MM.1S (cell line): ENCODE results near the gene LRMDA.

Experiments used
- EZH2 ChIP-seq: fragments of 300-600 bp; sonication (generic); optimal IDR thresholded peaks from 2 replicates; pipeline ENCODE3; 2017; ENCODE audit warnings: low read depth, mild to moderate bottlenecking, antibody characterized with exemption, low read length, mixed read lengths
- TF ChIP-seq, protein P1 (sequence below): fragments of 300-600 bp; sonication (generic); IDR thresholded peaks from 2 replicates; pipeline ENCODE4 v1.5.1; 2016; ENCODE audit warnings: antibody characterized with exemption, low read length, mixed read lengths

DNA sequence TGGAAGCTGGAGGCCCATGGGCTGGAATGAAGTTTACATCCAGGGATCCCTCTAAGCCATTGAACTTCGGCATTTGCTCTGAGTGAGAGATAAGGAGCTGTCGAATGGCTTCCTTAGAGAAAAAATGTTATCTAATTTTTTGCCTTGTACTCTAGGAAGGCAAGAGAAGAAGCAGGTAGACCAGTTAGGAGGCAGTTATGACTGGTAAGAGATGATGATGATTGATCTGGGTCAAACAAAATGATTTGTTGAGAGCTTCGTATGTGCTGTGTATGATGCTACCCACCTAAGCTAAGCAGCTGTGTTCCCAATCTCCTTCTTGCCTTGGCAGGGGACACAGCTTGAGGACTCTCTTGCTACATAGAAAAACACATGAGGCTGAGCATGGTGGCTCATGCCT is 370.2 kb downstream of the LRMDA start:
- TF ChIP-seq, protein P1, sequence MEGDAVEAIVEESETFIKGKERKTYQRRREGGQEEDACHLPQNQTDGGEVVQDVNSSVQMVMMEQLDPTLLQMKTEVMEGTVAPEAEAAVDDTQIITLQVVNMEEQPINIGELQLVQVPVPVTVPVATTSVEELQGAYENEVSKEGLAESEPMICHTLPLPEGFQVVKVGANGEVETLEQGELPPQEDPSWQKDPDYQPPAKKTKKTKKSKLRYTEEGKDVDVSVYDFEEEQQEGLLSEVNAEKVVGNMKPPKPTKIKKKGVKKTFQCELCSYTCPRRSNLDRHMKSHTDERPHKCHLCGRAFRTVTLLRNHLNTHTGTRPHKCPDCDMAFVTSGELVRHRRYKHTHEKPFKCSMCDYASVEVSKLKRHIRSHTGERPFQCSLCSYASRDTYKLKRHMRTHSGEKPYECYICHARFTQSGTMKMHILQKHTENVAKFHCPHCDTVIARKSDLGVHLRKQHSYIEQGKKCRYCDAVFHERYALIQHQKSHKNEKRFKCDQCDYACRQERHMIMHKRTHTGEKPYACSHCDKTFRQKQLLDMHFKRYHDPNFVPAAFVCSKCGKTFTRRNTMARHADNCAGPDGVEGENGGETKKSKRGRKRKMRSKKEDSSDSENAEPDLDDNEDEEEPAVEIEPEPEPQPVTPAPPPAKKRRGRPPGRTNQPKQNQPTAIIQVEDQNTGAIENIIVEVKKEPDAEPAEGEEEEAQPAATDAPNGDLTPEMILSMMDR: no peak
- no peak for TF ChIP-seq EZH2
